Measurements from ENCODE around the gene MATCAP1. TPM values are rescaled to one million over a fixed set of nuclear protein-coding genes. Genes with fewer than 3 reads are reported as not detected.

MATCAP1 gene
- total and polyA plus RNA-seq, 2 of the 13 experiments (the other 11 are each of a cell fraction or from before 2014, with no cell fraction given), result 11.2 to 24.5 TPM

DNA sequence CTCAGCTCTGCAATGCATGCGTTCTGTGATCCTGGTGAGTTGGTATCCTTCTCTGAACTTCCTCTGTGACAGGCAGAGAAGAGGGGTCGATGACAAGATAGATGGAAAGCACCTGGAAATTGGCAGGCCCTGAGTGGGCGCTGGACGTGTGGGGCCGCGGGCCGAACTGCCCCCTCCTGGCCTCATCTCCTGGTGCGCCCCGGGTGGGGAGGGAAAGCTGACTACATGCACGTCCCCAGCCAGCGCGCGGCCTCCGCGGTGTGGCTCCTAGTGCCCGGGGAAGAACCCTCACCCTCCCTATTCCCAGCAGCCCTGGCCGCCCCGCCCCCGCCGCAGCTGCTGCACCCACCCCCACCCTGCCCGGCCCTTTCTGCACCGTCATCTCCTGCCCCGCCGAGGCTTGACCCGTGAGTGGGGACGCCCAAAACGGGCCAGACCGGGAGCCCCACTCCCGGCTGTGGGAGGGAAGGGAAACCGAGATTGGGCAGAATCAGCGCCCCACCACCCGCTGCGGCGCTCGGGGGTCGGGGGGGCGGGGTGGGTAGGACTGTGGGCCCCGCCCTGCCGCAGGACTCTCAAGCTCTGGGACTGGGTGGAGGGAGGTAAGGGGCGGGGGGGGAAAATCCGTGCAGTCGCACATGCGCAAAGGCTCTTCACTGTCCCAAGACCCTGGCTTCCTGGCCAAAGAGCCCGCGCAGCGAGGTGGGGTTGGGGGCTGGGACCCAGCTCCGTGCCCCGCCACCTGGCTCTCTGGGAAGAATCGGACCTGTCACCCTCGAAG, 13.4 kb downstream of the MATCAP1 start, which contains the start of gene NOL3 (continued):
- TF ChIP-seq, protein P1, sequence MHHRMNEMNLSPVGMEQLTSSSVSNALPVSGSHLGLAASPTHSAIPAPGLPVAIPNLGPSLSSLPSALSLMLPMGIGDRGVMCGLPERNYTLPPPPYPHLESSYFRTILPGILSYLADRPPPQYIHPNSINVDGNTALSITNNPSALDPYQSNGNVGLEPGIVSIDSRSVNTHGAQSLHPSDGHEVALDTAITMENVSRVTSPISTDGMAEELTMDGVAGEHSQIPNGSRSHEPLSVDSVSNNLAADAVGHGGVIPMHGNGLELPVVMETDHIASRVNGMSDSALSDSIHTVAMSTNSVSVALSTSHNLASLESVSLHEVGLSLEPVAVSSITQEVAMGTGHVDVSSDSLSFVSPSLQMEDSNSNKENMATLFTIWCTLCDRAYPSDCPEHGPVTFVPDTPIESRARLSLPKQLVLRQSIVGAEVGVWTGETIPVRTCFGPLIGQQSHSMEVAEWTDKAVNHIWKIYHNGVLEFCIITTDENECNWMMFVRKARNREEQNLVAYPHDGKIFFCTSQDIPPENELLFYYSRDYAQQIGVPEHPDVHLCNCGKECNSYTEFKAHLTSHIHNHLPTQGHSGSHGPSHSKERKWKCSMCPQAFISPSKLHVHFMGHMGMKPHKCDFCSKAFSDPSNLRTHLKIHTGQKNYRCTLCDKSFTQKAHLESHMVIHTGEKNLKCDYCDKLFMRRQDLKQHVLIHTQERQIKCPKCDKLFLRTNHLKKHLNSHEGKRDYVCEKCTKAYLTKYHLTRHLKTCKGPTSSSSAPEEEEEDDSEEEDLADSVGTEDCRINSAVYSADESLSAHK (CRISPR knock-in tag; IDR thresholded peaks at IDR 0.05; ENCODE audit: borderline replicate concordance), result no peak
- TF ChIP-seq ZMYM4 (CRISPR knock-in tag; IDR thresholded peaks at IDR 0.05) (peak; percentile 44; the same call in 1 of the 2 replicates), NFATC3 (CRISPR knock-in tag; IDR thresholded peaks at IDR 0.05) (no peak), MIER2 (CRISPR knock-in tag; IDR thresholded peaks at IDR 0.05) (0 out of 2 replicates have a peak, but pooled peaks have one; percentile 20), ZNF121 (CRISPR knock-in tag; IDR thresholded peaks at IDR 0.05) (peak; percentile 54; the same call in 1 of the 2 replicates), ZNF850 (CRISPR knock-in tag; conservative IDR thresholded peaks at IDR 0.05) (0 out of 2 replicates have a peak, but pooled peaks have one; percentile 28), CAMTA2 (CRISPR knock-in tag; IDR thresholded peaks at IDR 0.05; ENCODE audit: borderline replicate concordance) (no peak), ZNF792 (CRISPR knock-in tag; IDR thresholded peaks at IDR 0.05) (no peak; the same call in none of the 2 replicates), ZNF572 (CRISPR knock-in tag; IDR thresholded peaks at IDR 0.05) (0 out of 2 replicates have a peak, but pooled peaks have one; percentile 13), ZNF616 (CRISPR knock-in tag; IDR thresholded peaks at IDR 0.05; ENCODE audit: low read depth) (peak; percentile 59; the same call in 1 of the 2 replicates), ZNF496 (CRISPR knock-in tag; IDR thresholded peaks at IDR 0.05; ENCODE audit: insufficient replicate concordance) (no peak), PAWR (CRISPR knock-in tag; IDR thresholded peaks at IDR 0.05; ENCODE audit: borderline replicate concordance) (no peak)
- TF ChIP-seq, protein P2, sequence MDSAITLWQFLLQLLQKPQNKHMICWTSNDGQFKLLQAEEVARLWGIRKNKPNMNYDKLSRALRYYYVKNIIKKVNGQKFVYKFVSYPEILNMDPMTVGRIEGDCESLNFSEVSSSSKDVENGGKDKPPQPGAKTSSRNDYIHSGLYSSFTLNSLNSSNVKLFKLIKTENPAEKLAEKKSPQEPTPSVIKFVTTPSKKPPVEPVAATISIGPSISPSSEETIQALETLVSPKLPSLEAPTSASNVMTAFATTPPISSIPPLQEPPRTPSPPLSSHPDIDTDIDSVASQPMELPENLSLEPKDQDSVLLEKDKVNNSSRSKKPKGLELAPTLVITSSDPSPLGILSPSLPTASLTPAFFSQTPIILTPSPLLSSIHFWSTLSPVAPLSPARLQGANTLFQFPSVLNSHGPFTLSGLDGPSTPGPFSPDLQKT (CRISPR knock-in tag; IDR thresholded peaks at IDR 0.05; ENCODE audit: borderline replicate concordance), result no peak
- TF ChIP-seq, protein P3, sequence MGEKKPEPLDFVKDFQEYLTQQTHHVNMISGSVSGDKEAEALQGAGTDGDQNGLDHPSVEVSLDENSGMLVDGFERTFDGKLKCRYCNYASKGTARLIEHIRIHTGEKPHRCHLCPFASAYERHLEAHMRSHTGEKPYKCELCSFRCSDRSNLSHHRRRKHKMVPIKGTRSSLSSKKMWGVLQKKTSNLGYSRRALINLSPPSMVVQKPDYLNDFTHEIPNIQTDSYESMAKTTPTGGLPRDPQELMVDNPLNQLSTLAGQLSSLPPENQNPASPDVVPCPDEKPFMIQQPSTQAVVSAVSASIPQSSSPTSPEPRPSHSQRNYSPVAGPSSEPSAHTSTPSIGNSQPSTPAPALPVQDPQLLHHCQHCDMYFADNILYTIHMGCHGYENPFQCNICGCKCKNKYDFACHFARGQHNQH (CRISPR knock-in tag; IDR thresholded peaks at IDR 0.05), result peak; percentile 43; the same call in 1 of the 2 replicates
- TF ChIP-seq, protein P4, sequence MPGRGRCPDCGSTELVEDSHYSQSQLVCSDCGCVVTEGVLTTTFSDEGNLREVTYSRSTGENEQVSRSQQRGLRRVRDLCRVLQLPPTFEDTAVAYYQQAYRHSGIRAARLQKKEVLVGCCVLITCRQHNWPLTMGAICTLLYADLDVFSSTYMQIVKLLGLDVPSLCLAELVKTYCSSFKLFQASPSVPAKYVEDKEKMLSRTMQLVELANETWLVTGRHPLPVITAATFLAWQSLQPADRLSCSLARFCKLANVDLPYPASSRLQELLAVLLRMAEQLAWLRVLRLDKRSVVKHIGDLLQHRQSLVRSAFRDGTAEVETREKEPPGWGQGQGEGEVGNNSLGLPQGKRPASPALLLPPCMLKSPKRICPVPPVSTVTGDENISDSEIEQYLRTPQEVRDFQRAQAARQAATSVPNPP (CRISPR knock-in tag; IDR thresholded peaks at IDR 0.05), result no peak
- TF ChIP-seq, protein P5, sequence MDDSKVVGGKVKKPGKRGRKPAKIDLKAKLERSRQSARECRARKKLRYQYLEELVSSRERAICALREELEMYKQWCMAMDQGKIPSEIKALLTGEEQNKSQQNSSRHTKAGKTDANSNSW (CRISPR knock-in tag; IDR thresholded peaks at IDR 0.05; ENCODE audit: borderline replicate concordance), result no peak

Measured in HepG2 (cell line).